ENCODE results near the gene KCNIP4. TPM values are rescaled to one million over a fixed set of nuclear protein-coding genes. Genes with fewer than 3 reads are reported as not detected.

KCNIP4 gene
- total and polyA plus RNA-seq, 2 donors (not counting 1 experiment from before 2014, with no cell fraction given), result not detected

- no peak for ATAC-seq (ENCODE audit: low read depth)
- CTCF ChIA-PET, result no interaction called here
- Histone ChIP-seq H3K79me2 (ENCODE audit: control insufficient read depth, insufficient read depth, low read length) (no peaks in the 10 kb centered on the region), H3K27ac (ENCODE audit: low read length in 2 of 2) (no peak overlapping the region), H3K27me3 (replicated peaks in 1 of 4; ENCODE audit: control extremely low read depth in 1 of 4, control insufficient read depth in 3 of 4, insufficient read depth in 4 of 4, low read length in 3 of 4) (peaks cover 0 to 6% (median 0%) of the 10 kb centered on the region in 4 experiments), H4K20me1 (ENCODE audit: control insufficient read depth, insufficient read depth, low read length, poor library complexity, severe bottlenecking) (no peaks in the 10 kb centered on the region), H3K36me3 (replicated peaks in 1 of 2; ENCODE audit: control extremely low read depth in 1 of 2, control insufficient read depth in 1 of 2, extremely low read depth in 1 of 2, insufficient read depth in 2 of 2, low read length in 1 of 2) (no peaks in the 10 kb centered on the region), H2AFZ (ENCODE audit: insufficient read depth, low read depth, low read length, poor library complexity, severe bottlenecking) (no peak overlapping the region), H3K4me3 (ENCODE audit: control extremely low read depth in 1 of 5, extremely low read depth in 1 of 5, insufficient read depth in 1 of 5, low read depth in 2 of 5, low read length in 4 of 5) (no peak overlapping the region), H3K4me2 (replicated peaks; ENCODE audit: low read depth, low read length, poor library complexity, severe bottlenecking) (no peak overlapping the region), H3K4me1 (ENCODE audit: control insufficient read depth in 2 of 2, insufficient read depth in 2 of 2, low read length in 2 of 2) (no peaks in the 10 kb centered on the region), H3K9me3 (ENCODE audit: control extremely low read depth in 1 of 3, control insufficient read depth in 2 of 3, insufficient read depth in 1 of 3, low read length in 2 of 3) (no peaks in the 10 kb centered on the region), H3K9ac (ENCODE audit: low read length) (no peak overlapping the region)
- POLR2A ChIA-PET, result no interaction called here
- TF ChIP-seq EZH2 (IDR thresholded peaks at IDR 0.05; ENCODE audit: borderline replicate concordance, insufficient read depth, low read depth, low read length, poor library complexity, severe bottlenecking) (no peak), CTCF (IDR thresholded peaks at IDR 0.05) (no peak)
- no peak overlapping the region for H3K27ac Mint-ChIP-seq
- DNase-seq, result no peak
- 50% methylated on average over 1 of the region's 1 CpG for WGBS (ENCODE audit: insufficient coverage)
- H3K27me3 Mint-ChIP-seq, result peaks cover 21% of the 10 kb centered on the region
- H3K4me1 Mint-ChIP-seq, result no peaks in the 10 kb centered on the region
- H3K4me3 Mint-ChIP-seq, result no peak overlapping the region
- H3K9me3 Mint-ChIP-seq (ENCODE audit: insufficient read depth), result no peaks in the 10 kb centered on the region
- intact Hi-C loops (cut with micrococcal nuclease), result no loop called here
Observed at GRCh38 chr4:20680736-20681135, 1267.8 kb downstream of the KCNIP4 start.

- Mint-ChIP-seq H3K4me3 (no peak overlapping the region), H3K27me3 (peaks cover 21% of the 10 kb centered on the region), H3K27ac (no peak overlapping the region), H3K9me3 (ENCODE audit: insufficient read depth) (no peaks in the 10 kb centered on the region), H3K4me1 (no peaks in the 10 kb centered on the region)
- H2AFZ ChIP-seq (ENCODE audit: insufficient read depth, low read depth, low read length, poor library complexity, severe bottlenecking), result no peak overlapping the region
- DNase-seq (no peak), ATAC-seq (ENCODE audit: low read depth) (no peak)
- no peak overlapping the region for H3K9ac ChIP-seq (ENCODE audit: low read length)
- intact Hi-C loops (cut with micrococcal nuclease), result no loop called here
- no peaks in the 10 kb centered on the region for H3K79me2 ChIP-seq (ENCODE audit: control insufficient read depth, insufficient read depth, low read length)
- H3K27me3 ChIP-seq (replicated peaks in 1 of 4; ENCODE audit: control extremely low read depth in 1 of 4, control insufficient read depth in 3 of 4, insufficient read depth in 4 of 4, low read length in 3 of 4), result peaks cover 0 to 6% (median under 1%) of the 10 kb centered on the region in 4 experiments
- H3K4me3 ChIP-seq (ENCODE audit: control extremely low read depth in 1 of 5, extremely low read depth in 1 of 5, insufficient read depth in 1 of 5, low read depth in 2 of 5, low read length in 4 of 5), result no peak overlapping the region
- H3K9me3 ChIP-seq (ENCODE audit: control extremely low read depth in 1 of 3, control insufficient read depth in 2 of 3, insufficient read depth in 1 of 3, low read length in 2 of 3), result no peaks in the 10 kb centered on the region
- WGBS (ENCODE audit: insufficient coverage), result no CpG with 5 or more reads among the region's 1 CpG
- TF ChIP-seq CTCF (IDR thresholded peaks at IDR 0.05), result no peak
- no peak for TF ChIP-seq EZH2 (IDR thresholded peaks at IDR 0.05; ENCODE audit: borderline replicate concordance, insufficient read depth, low read depth, low read length, poor library complexity, severe bottlenecking)
- H3K36me3 ChIP-seq (replicated peaks in 1 of 2; ENCODE audit: control extremely low read depth in 1 of 2, control insufficient read depth in 1 of 2, extremely low read depth in 1 of 2, insufficient read depth in 2 of 2, low read length in 1 of 2), result no peaks in the 10 kb centered on the region
- POLR2A ChIA-PET, result no interaction called here
- no peak overlapping the region for H3K27ac ChIP-seq (ENCODE audit: low read length in 2 of 2)
- CTCF ChIA-PET, result interaction anchor here (0.6 kb wide), 1 partner anchor 10 kb away, joined by 3 read pairs; no protein-coding TSS in a partner anchor
- no peak overlapping the region for H3K4me2 ChIP-seq (replicated peaks; ENCODE audit: low read depth, low read length, poor library complexity, severe bottlenecking)
- no peaks in the 10 kb centered on the region for H4K20me1 ChIP-seq (ENCODE audit: control insufficient read depth, insufficient read depth, low read length, poor library complexity, severe bottlenecking)
- no peaks in the 10 kb centered on the region for H3K4me1 ChIP-seq (ENCODE audit: control insufficient read depth in 2 of 2, insufficient read depth in 2 of 2, low read length in 2 of 2)
Observed at GRCh38 chr4:20679951-20680350, 1268.6 kb downstream of the KCNIP4 start.
